Fibroblast of the conjunctiva (primary cell): Measurements from ENCODE around the gene DAZ2.
"Not testable (repeated sequence)": the region's sequence is repeated elsewhere in the genome, so short reads cannot be mapped to it uniquely, and the experiment has no call there.

Experiments
- DNase-seq: peaks from one replicate; pipeline ENCODE4 v3.0.0-alpha.2; 2010; ENCODE audit warnings: low read depth

Gene DAZ2

GRCh38 chrY:23219233-23219632 lies at the start of gene DAZ2:
Gene DAZ2, plus strand, starts transcription at chrY:23219533. Its CDS starts 208 bp downstream, at chrY:23219741.
- not testable (repeated sequence) for DNase-seq

GRCh38 chrY:23198908-23199307 lies 20.4 kb upstream of the DAZ2 start, which contains the start of gene DAZ1:
Gene DAZ1, minus strand, starts transcription at chrY:23199008. Its CDS starts 208 bp downstream, at chrY:23198800.
- DNase-seq: not testable (repeated sequence)

GRCh38 chrY:23207455-23207854 lies 11.9 kb upstream of the DAZ2 start:
- not testable (repeated sequence) for DNase-seq

- not testable (repeated sequence) for DNase-seq
Observed at GRCh38 chrY:23209802-23210495, 9.4 kb upstream of the DAZ2 start.

GRCh38 chrY:23210681-23211080 lies 8.7 kb upstream of the DAZ2 start:
- DNase-seq: not testable (repeated sequence)
